Measurements from ENCODE around the gene CYP19A1.

The CYP19A1 gene

GRCh38 chr15:51363383-51363782 lies 25.0 kb upstream of the CYP19A1 start:
- DNase-seq (ENCODE audit: low read depth in 2 of 3, low spot score in 1 of 3): no peak

DNA sequence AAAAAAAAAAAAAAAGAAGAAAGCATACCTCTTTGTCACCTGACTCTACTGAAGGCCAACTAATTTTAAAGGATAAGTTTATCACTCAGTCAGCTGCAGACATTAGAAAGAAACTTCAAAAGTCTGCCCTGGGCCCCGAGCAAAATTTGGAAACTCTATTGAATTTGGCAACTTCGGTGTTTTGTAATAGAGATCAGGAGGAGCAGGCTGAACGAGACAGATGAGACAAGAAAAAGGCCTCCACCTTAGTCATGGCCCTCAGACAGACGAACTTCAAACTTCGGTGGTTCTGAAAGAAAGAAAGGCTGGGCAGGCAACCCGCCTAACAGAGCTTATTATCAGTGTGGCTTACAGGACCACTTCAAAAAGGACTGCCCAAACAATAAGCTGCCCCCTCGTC lies 21.6 kb upstream of the CYP19A1 start:
- no peak for DNase-seq (ENCODE audit: low read depth in 2 of 3, low spot score in 1 of 3)

DNA sequence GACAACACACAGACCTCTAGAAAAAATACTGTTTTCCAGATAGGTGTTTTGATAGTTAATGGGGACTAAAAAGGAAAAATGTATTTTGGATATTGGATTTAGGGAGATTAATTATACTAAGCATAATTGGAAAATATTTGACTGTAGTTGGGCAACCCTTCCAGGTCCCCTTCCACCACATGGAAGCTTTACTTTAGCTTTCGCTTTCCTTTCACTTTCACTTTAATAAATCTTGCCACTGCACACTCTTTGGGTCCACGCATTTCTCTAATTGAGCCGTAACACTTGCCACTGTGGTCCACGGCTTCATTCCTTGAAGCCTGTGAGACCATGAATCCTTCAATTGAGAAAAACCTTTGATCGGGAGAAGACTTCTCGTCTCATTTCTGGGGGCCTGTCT lies 18.6 kb upstream of the CYP19A1 start:
- DNase-seq (ENCODE audit: low read depth in 2 of 3, low spot score in 1 of 3): no peak

DNA sequence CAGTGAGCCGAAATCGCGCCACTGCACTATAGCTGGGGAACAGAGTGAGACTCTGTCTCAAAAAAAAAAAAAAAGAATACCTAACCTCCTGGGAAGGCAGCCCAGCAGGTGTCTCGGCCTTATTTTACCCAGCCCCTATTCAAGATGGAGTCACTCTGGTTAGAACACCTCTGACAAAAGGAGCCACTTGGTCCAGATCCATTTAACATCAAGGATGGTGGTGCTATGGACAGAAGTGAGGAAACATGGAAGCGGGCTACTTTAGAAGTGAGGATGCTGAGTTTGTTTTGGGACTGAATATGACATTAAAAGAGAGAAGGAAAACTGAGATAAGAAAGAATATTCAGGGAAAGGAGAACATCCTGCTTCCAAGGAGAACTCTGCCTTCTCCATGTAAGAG lies 17.8 kb upstream of the CYP19A1 start:
- DNase-seq (ENCODE audit: low read depth in 2 of 3, low spot score in 1 of 3): no peak

DNA sequence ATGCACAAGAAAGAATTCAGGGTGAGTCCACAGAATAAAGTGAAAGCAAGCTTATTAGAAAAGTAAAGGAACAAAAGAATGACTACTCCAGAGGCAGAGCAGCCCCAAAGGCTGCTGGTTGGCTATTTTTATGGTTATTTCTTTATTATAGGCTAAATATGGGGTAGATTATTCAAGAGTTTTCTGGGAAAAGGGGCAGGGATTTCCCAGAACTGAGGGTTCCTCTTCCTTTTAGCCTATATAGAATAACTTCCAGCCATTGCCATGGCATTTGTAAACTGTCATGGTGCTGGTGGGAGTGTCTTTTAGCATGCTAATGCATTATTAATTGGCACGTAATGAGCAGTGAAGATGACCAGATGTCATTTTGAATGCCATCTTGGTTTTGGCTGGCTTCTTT lies 16.7 kb upstream of the CYP19A1 start:
- no peak for DNase-seq (ENCODE audit: low read depth in 2 of 3, low spot score in 1 of 3)

DNA sequence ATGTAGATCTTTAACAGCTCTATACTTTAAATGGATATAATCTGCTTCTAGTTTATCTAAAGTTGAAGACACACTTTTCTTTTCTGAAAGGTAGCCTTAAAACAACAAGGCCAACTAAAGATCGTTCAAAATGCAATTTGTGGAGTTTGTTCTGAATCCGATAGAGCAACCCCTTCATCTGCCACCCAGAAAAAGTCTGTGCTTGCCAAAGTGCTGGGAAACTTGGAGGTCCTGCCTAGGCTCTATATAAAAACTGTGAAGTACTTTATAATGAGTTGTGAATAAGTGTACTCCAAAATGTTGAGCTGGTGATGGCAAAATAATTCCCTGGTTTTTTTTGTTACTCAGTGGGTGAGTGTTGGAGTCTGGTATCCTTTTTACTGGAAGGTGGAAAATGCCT lies 15.6 kb upstream of the CYP19A1 start:
- no peak for DNase-seq (ENCODE audit: low read depth in 2 of 3, low spot score in 1 of 3)

- no peak for DNase-seq (ENCODE audit: low read depth in 2 of 3, low spot score in 1 of 3)
Observed at GRCh38 chr15:51350723-51351122, 12.3 kb upstream of the CYP19A1 start.

GRCh38 chr15:51349156-51349844 lies 10.9 kb upstream of the CYP19A1 start:
- DNase-seq (ENCODE audit: low read depth in 2 of 3, low spot score in 1 of 3): no peak

GRCh38 chr15:51348688-51349087 lies 10.3 kb upstream of the CYP19A1 start:
- no peak for DNase-seq (ENCODE audit: low read depth in 2 of 3, low spot score in 1 of 3)

- no peak for DNase-seq (ENCODE audit: low read depth in 2 of 3, low spot score in 1 of 3)
Observed at GRCh38 chr15:51346136-51346535, 7.7 kb upstream of the CYP19A1 start.

GRCh38 chr15:51343466-51343865 lies 5.1 kb upstream of the CYP19A1 start:
- no peak for DNase-seq (ENCODE audit: low read depth in 2 of 3, low spot score in 1 of 3)

GRCh38 chr15:51342227-51342999 lies 4.0 kb upstream of the CYP19A1 start:
- DNase-seq (ENCODE audit: low read depth in 2 of 3, low spot score in 1 of 3): no peak

- DNase-seq (ENCODE audit: low read depth in 2 of 3, low spot score in 1 of 3): no peak
Observed at GRCh38 chr15:51341366-51342226, 3.2 kb upstream of the CYP19A1 start, which contains the start of gene GLDN. Gene GLDN, plus strand, starts transcription at chr15:51341655. Its CDS starts 30 bp downstream, at chr15:51341685.

GRCh38 chr15:51335538-51336410 lies 2.6 kb downstream of the CYP19A1 start:
- DNase-seq (ENCODE audit: low read depth in 2 of 3, low spot score in 1 of 3): no peak

DNA sequence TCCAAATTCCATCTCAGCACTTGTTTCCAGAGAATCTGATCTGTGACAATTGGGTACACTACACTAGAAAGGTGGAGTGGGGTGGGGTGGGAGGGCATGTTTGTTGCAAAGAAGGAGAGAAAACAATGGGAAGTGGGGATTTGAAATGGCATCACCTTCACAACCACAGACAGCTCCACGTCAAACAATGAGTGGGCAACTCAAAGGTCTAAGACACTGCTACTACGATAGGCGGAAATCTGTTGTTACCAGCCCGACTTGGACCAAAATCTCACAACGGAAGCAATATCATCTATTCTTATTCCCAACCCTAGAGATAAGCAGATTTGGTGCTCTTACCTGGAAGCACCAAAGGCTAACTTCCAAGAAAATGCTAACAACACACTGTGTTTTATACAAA lies 3.3 kb downstream of the CYP19A1 start:
- no peak for DNase-seq (ENCODE audit: low read depth in 2 of 3, low spot score in 1 of 3)

- DNase-seq (ENCODE audit: low read depth in 2 of 3, low spot score in 1 of 3): no peak
Observed at GRCh38 chr15:51334011-51334451, 4.4 kb downstream of the CYP19A1 start.

GRCh38 chr15:51333571-51333970 lies 4.8 kb downstream of the CYP19A1 start:
- no peak for DNase-seq (ENCODE audit: low read depth in 2 of 3, low spot score in 1 of 3)

GRCh38 chr15:51332206-51333147 lies 5.9 kb downstream of the CYP19A1 start:
- no peak for DNase-seq (ENCODE audit: low read depth in 2 of 3, low spot score in 1 of 3)

DNA sequence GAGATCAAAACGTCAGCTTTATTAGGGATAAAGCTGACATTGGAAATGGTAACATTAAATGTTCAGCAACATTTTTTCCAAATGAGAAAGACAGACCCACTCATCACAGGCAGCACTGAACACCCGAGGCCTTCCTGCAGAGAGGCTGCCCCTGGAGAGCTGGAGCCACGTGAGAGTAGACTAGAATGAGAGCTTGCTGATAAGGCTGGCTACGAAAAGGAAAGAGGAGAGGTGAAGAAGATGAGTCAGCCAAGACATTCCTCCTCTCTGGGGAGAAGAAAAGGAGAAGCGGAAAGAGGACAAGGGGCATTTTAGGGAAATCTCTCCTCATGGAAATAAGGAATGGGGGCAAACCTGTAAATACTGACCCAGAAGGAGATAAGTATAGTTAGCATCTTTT lies 7.3 kb downstream of the CYP19A1 start:
- DNase-seq (ENCODE audit: low read depth in 2 of 3, low spot score in 1 of 3): no peak

- no peak for DNase-seq (ENCODE audit: low read depth in 2 of 3, low spot score in 1 of 3)
Observed at GRCh38 chr15:51328926-51329325, 9.5 kb downstream of the CYP19A1 start.

All from stimulated activated CD4-positive, alpha-beta T cell treated with anti-CD3 and anti-CD28 coated beads, Interleukin-12 subunit alpha, Interleukin-12 subunit beta, amount 100 ng/mL, for 48 hours (primary cell).